Vagina (tissue), 2 donors: ENCODE results near the gene C17orf75.
"Not testable (repeated sequence)": the region's sequence is repeated elsewhere in the genome, so short reads cannot be mapped to it uniquely, and the experiment has no call there.

ENCODE experiments used
- CTCF ChIP-seq, 3 experiments: fragments of 450-650 bp in 2 of 3; fragments of 200-600 bp in 1 of 3; sonication (generic) in 1 of 3; IDR thresholded peaks; one replicate each; pipeline ENCODE4 v1.5.1; 2017 to 2019; ENCODE audit warnings: antibody characterized with exemption in 3 of 3, mild to moderate bottlenecking in 2 of 3, moderate library complexity in 2 of 3
- POLR2AphosphoS5 ChIP-seq, 2 donors: sonication (generic); formaldehyde crosslinking; IDR thresholded peaks; one replicate each; pipeline ENCODE4 v1.9.0; 2017; ENCODE audit warnings: antibody characterized with exemption in 2 of 2, mild to moderate bottlenecking in 2 of 2, low read depth in 1 of 2; ENCODE audit not compliant: insufficient read depth in 1 of 2

DNA sequence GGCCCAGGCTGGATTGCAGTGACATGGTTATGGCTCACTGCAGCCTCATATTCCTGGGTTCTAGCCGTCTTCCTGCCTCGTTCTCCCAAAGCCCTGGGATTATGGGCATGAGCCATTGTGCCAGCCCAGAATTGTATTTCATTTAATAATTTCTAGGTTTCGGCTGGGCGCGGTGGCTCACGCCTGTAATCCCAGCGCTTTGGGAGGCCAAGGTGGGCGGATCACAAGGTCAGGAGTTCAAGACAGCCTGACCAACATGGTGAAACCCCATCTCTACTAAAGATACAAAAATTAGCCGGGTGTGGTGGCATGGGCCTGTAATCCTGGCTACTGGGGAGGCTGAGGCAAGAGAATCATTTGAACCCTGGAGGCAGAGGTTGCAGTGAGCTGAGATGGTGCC, 10.8 kb upstream of the C17orf75 start:
- not testable (repeated sequence) for TF ChIP-seq CTCF (IDR thresholded peaks at IDR 0.05); POLR2AphosphoS5 (IDR thresholded peaks at IDR 0.05; ENCODE audit: insufficient read depth in 1 of 2, low read depth in 1 of 2)
